ENCODE measurements around the gene YKT6.
"Not testable (repeated sequence)": the region's sequence is repeated elsewhere in the genome, so short reads cannot be mapped to it uniquely, and the experiment has no call there.

The YKT6 gene

DNA sequence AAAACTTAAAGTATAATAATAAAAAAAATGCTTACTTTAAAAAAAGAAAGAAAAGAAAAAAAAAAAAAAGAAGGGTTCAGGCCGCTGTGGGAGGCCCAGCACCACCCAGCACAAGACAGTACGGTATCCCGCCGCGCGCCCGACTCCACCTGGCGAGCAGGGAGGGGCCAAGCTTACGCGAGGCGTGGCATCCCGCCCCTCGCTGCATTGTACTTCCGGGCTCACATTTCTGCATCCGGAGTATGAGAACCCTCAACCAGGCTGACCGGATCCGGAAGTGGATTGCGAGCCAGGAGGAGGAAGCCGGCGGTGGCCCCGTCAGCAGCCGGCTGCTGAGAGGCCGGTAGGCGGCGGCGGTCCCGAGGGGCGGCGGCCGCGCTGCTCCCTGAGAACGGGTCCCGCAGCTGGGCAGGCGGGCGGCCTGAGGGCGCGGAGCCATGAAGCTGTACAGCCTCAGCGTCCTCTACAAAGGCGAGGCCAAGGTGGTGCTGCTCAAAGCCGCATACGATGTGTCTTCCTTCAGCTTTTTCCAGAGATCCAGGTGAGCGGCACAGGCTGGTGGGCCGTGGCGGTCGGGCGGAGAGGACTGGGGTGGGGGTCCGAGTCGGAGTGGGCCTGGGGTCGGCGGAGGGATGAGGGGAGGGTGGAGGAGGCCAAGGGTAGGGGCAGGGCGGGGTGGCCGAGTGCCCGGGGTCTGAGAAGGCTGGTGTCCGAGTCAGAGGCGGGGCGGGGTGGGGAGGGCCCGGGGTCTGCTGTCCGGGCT is at the start of gene YKT6:
YKT6 (plus strand) TSS at position 280 of the 763 bp plus-strand sequence; CDS start at position 438, 158 bp downstream.
- peak; percentile 97 for DNase-seq

DNA sequence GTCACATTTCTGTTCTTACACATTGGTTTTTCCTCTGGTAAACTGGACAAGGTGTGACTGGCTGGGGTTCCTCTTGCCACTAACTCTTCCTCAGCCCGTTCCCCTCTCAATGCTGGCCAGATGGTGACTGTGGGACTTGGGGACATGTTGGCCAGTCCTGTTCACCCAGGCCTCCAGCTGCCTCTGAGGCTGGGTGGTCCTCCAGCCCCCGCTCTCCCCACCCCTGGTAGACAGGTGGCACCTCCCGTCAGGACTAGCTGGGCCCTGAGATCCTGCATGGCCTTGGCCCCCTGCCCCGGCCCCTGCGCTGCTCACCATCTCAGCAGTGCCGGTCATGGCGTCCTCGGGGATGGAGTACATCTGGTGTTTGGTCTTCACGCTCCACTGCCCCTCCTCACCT is 48.8 kb upstream of the YKT6 start:
- no peak for DNase-seq

DNA sequence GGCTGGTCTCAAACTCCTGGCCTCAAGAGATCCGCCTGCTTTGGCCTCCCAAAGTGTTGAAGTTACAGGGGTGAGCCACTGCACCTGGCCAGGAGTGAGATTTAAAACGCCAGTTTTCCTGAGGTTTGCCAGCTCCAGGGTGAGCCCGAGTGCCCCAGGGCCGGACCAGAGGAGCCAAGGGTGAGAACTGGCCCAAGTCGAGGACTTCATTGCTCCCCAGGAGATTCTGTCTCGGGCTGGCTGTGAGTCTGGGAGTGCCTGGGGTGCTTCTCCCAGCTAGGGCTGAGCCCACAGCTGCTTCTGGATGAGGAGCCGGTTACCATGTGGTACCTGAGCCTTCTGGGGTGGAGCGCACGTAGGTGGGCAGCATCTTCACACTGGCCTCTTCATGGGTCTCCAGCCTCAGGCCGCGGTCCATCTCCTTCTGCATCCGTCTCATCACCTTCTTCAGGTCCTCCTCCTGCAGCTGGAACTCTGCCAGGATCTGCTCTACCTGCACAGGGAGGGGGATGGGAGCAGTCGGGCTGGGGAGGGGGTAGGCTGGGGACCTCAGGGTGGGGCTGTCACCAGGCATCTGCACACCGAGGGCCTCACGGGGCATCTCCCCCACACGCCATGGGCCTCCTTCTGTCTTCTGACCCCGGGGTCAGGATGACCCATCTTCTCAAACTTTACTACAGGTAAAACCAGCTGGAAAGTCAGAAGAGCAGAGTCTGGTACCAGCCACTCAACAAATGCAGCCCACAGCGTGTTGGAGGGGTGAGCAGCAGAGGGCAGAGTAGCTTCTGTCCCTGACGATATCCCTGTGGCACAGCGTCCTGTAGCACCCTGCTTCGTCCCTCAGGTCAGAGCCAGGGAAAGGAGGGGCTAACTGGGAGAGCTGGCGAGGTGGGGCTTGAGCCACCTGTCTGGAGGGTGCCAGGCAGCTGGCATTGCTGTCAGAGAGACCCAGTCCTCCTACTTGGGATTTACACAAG is 47.5 kb upstream of the YKT6 start:
- no peak for DNase-seq

DNA sequence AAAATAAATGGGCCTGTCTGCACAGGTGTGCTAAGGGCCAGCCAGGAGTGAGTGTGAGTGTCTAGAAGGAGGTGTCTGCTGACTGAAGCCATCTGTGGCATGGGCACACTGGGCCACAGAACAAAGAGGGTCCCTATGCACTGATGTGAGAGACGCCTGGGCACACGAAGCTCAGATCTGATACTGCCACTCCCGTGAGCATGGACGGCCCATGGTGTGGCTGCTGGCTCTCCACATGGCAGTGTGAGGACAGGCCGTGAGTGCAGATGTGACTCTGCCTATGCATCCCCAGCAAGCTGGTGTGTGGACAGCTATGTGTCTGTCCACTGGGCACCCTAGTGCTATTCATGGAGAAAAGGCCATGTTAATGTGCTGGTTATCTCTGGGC is 46.8 kb upstream of the YKT6 start:
- no peak for DNase-seq

DNA sequence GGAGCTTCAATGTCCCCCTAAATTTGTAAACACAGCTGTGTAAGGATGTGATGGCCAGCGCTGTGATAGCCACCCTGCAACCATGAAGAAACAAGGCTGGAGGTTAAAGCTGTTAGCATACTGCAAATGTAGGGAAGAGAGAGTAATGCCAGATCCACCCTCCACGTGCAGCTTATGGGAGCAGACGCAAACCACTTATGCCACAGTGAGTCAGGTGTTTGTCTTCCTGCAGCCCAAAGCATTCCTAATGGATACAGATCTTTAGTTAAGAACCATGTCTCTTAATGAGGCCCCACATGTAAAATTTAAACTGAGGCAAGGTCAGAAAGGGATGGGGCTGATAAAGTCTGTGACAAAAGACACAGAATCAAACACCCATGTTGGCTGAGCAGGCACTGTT is 46.1 kb upstream of the YKT6 start:
- no peak for DNase-seq

DNA sequence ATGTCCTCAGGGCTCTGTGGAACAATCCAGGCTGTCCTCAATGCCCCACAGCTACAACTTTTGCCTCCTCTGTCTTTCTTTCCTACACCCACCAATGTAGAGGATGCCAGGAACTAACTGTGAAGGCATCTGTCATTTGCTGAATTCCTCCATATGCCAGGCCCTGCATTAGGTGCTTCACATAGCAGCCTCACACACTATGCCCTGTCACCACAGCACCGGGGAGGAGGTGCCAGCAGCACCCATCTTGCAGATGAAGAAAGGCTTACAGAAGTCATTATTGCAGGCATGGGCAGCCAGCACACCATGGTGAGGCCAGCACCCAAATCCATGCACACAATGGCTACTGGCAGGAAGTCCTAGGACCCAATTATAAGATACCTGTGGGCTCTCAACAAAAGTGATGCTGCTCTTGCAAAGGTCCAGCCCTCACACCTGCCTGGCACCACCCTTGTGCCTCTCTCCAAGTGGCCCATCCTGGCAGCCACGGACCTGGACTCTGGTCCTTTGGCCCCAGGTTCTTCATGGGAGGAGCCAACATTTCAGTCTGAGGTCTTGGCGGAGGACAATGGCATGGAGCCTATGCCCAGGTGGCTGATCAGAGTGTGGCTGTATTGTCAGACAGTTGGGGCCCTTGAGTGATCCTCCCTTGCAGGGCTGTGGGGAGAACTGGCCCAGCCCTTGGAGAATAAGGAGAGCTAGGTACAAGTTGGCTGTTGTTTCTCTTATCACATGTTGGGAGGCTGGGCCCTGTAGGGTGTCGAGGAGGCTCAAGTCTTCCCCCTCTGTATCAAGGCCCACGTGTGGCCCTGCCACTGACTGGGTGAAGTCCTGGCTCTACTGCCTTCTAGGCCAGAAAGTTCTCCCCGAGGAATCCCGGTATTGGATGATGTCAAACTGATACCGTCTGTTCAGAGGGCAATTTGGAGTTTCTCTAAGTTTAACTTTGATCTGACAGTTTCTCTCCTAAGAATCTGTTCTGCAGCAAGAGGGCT is 45.3 kb upstream of the YKT6 start:
- no peak for DNase-seq

DNA sequence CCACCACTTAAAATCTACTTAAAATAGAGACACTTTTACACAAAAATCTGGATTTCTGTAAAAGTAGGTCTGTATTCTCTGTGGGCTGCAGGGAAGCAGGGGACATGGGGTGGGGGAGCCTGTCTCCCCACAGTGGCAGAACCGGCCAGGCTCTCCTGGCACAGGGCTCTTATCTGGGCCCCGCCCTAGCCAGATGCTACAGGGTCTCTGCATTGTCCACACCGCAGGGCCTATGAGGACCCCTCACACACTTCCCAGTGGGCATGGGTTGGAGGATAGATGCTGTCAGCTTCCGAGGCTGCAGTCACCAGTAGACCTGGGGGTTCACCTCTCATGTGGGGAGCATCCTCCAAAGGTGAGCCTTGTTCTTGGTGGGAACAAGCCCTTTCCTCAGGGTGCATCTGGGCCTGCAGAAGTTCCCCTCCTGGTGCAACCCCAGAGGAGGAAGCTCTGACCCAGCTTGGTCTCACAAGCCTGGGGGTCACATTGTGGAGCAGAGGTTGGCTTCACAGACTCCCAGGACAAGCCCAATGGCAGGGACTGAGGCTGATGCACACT is 44.2 kb upstream of the YKT6 start:
- DNase-seq = no peak

DNA sequence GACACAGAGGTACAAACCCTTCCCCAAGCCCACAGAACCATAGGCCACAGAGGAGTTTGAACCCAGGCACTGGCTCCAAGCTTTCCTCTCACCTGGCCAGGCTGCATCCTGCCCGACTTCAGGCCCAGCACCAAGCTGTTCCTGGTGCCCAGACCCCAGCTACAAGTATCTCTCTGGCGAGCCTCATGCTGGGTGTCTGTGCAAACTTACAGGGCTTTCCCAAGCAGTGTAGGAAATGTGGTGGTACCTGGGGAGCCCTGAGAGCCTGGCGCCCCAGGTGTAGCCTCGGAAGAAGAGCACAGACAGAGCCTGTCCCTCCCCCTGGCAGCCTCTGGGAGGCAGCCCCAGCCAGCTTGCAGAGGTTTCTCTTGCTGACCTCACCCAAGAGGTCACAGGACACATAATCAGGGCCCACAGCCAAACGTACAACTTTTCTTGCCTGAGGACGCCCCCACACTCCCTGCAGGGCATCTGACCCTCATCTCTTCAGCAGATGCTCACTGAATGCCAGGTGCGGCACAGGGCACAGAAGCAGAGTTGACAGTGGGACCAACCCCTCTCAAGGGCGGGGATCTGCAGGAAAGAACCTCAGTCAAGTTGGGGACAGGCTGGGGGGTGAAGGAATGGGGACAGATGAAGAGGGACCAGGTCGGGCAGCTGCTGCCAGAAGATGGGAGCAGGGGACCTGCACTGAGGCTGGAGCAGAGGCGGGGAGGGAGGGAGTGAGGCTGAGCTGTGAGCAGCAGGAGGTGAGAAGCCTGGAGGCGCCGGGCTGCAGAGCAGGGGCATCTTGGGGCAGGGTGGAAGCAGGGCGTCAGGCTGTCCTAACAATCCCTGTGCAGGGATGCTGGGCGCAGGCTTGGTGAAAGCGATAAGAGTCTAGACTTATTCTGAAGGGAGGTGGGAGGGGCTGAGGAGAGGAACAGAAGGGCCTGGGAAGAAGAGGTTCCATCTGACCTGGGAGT is 43.4 kb upstream of the YKT6 start:
- no peak for DNase-seq

DNA sequence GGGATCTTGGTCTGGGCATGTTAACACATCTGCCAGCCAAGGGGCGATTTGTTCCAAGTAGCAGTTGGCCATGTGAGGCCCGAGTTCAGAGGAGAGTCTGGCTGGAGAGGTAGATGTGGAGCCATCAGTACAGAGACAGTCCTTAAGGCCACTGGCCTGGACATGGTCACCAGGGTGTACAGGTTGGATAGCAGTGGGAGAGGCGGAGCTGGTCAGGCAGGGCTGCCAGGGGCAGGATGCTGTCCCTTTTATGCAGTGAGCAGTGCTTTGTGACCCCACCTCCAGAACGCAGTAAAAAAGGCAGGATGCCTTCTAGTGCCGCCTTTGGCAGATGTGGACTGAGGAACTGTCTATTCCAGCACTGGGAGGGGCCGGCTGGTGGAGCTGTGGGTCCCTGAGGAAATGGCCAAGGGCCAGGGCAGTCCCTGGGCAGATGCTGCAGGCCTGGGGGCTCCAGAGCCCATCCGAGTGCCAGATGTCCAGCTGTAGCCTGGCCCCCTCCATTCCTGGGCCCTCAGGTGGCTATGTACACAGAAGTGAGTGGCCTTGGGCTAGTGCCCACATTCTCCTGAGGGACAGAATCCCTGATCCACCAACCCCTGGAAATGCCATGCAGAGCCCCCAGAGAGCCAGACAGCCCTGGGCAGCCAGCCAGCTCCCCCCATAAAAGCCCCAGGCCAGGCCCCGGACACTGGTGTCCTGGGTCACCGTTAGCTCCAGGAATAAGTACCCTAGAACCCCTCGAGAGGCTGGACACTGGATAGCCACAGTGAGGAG is 42.5 kb upstream of the YKT6 start:
- no peak for DNase-seq

DNA sequence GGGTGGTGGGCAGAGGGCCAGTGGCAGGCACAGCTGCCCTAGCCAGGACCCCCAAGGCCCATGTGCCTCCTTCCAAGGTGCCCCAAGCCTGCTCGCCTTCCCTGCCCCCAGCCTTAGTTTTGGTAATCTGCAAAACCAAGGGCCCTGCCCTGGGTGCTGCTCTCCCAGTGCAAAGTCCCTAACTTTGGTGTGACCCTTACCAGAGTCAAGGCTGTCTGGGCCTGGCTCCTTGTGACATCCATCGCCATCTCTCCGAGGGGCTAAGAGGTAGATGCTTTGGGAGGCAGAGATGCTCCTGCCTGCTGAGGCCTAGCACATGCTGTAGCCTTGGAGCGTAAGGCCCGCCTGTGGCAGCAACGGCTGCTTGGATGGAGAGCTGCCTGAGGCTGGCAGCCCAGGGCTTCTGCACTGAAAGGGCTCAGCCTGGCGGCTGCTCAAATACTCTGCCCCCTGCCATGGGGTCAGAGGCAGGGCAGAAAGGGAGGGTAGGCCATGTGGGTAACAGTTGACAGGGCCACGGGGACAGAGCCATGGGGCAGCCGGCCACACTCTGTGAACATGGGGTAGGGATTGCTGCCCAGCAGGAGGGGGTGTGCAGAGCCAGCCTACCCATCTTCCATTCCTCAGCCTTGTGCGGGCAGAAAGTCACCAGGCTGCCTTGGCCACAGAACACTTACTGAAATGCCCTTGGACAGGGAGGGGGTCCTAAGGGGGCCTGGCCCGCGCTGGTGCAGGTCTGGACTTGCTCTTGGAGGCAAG is 41.7 kb upstream of the YKT6 start:
- no peak for DNase-seq

DNA sequence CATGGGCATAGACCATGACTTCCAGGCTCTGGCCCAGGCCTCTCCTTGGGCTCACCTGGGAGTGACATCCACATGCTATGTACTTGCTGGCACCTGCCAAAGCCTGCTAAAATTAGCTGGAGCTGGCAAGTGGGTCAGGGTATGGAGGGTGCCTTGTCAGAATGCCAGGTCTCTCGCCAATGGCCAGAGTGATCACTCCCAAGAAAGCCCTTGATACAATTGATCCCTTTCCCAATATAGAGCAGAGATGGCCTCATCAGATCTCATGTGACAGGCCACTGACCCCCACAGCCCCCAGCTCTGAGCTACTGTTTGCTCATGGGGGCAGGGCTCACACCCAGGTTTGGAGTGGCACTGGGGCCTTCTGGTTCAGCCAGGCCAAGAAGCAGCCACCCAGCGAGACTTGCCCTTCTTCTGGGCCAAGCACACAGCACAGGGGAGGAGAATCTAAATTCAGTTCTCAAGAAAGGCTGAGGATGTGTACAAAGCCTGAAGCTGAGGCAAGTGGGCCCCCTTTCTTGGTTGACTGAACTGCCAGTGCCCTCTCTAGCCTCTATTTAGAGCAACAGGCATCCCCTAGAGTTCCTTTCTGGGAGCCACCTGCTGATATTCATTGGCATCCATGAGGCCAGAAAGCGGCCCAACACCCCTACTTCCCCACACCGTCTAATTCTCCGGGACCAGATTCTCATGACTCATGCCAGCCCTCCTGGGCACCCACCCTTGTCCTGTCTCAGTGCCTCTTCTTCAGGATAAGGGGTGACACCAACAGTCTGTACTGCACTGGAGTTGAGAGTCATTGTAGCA is 40.8 kb upstream of the YKT6 start:
- DNase-seq = no peak

DNA sequence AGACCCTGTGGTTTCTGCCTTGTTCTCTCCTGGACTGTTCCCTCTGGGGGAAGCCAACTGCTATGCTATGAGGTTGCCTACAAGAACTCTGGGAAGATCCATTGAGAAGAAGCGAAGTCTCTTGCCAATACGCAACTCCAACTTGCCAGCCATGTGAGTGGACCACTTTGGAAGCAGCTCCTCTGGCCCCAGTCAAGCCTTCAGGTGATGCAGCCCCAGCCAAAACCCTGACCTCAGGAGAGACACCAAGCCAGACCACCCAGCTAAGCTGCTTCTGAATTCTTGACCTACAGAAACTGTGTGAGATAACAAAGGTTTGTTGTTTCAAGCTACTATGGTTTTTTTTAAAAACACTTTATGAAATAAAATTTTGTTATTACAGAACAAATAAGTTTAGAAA is 39.4 kb upstream of the YKT6 start:
- no peak for DNase-seq

DNA sequence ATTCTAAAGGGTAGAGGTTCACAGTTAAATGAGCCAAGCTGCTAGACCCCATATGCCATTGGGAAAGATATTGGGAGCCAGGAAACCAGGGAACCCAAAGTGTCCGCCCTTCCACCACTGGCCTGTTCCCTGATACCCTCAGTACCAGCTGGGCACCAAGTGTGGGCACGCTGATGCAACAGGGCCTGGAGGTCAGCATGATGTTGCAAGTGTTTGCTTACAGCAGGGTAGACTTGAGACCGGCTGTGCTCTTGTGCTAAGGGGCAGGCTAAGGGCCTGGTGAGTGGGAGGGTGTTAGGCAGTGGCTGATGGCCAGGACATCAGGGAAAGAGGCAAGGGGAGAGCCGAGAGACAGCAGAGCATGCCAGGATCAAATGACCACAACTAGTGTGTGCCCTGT is 38.6 kb upstream of the YKT6 start:
- no peak for DNase-seq

DNA sequence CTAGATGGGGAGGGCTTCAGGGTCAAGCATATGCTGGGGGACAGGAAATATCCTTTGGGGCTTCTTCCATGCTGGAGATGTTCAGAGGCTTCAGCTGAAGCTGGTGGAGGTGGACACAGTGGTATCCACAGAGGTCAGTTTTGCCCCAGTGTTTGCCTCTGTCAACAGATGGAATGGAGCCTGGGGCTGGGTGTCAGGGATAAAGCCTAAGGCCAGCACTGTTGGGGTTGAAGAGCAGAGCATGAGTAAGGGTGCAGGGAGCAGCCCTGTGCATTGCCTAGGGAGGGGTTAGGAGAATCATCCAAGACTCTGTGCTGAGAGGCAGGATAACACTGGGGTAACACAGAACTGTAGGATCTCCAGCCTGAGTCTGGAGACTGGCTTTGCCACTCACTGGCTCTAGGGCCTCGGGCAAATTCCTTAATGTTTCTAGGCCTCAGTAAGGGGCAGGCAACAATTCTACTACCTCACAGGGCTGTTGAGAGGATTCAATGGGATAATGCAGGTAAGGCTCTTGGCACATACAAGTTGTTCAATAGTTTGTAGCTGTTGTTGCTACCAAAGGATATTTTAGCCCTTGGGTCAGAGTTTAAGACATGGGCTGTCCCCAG is 37.9 kb upstream of the YKT6 start:
- DNase-seq = no peak

DNA sequence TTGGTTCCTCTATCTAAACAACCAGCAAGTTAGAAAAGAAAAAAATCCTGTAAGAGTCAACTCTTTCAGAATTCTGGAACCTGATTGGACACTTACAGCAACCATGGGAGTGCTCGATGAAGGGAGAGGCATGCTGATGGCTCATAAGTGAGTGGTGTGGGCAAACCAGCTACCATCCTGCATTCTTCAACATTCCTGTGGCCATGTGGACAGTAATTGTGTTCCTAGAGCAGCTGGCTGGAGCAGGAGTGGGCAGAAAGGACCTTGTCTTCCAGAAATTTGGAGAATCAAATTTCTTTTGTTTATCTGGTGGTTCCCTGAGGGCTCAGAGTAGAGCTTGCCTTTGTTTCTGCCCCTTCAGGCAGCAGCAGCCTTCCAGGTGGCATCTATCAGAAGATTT is 37.2 kb upstream of the YKT6 start:
- DNase-seq = no peak

DNA sequence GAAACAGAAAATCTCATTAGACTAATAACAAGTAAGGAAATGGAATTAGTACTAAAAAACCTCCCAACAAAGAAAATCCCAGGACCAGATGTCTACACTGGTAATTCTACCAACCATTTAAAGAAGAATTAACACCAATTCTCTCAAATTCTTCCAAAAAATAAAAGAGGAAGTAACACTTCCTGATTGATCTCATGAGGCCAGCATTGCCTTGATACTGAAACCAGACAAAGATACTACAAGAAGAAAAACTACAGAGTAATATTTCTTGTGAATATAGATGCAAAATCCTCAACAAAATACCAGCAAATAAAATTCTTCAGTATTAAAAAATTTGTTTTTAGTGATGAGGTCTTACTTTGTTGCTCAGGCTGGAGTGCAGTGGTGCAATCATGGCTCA is 32.9 kb upstream of the YKT6 start:
- DNase-seq = no peak

DNA sequence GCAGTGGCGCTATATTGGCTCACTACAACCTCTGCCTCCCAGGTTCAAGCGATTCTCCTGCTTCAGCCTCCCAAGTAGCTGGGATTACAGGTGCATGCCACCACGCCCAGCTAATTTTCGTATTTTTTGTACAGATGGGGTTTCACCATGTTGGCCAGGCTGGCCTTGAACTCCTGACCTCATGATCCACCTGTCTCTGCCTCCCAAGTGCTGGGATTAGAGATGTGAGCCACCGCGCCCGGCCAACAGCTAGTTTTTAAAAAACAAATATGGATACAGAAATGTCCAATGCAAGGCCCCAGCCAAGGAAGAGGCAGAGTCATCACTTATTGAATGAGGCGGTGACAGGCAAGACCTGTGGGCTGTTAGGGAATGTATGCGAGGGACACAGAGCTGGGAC is 28.9 kb upstream of the YKT6 start:
- DNase-seq = not testable (repeated sequence)

DNA sequence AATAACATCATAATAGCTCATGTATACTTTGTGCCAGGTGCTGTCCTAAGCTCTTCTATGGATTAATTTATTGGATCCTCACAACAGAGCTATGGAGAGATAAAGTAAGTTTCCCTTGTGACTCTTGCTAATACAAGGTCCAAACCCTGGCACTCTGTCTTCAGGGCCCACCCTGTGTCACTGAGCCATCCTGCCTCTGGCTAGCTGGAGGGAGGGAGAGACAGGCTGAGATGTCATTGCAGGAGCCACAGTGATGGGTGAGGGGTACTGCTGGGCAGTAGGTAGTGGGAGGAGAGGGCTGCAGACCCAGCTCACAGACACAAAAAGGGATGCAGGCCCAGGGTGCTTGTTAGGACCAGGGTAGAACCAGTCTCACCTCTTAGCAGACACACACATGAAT is 28.4 kb upstream of the YKT6 start:
- no peak for DNase-seq

All from stimulated activated CD4-positive, alpha-beta T cell treated with anti-CD3 and anti-CD28 coated beads, Interleukin-15, amount 100 ng/mL, for 24 hours (primary cell).